GM12878 (cell line): ENCODE results near the gene BICDL2.

ENCODE experiments used
- ATF3 ChIP-seq: IDR thresholded peaks from 2 replicates; pipeline ENCODE4 v1.6.1; 2011; ENCODE audit warnings: low read depth, mild to moderate bottlenecking, low read length, moderate library complexity, borderline replicate concordance; ENCODE audit errors: extremely low read depth
- CTCF ChIP-seq, 3 experiments: IDR thresholded peaks in 2 of 3; conservative IDR thresholded peaks in 1 of 3; 2 replicates each; pipeline ENCODE4 v1.5.1; 2011; ENCODE audit warnings: low read depth in 3 of 3, low read length in 3 of 3, mild to moderate bottlenecking in 3 of 3, control low read depth in 2 of 3, moderate library complexity in 2 of 3, inconsistent platforms in 1 of 3, mixed read lengths in 1 of 3; ENCODE audit not compliant: control insufficient read depth in 2 of 3, insufficient read depth in 1 of 3; ENCODE audit errors: extremely low read depth in 1 of 3
- E2F4 ChIP-seq: IDR thresholded peaks from 2 replicates; pipeline ENCODE4 v1.6.1; 2012; ENCODE audit warnings: low read depth, low read length, improper control_type of control experiment
- EZH2 ChIP-seq: IDR thresholded peaks from 2 replicates; pipeline ENCODE4 v1.6.1; 2012; ENCODE audit warnings: low read depth, mild to moderate bottlenecking, control low read depth, inconsistent platforms, low read length, borderline replicate concordance; ENCODE audit not compliant: control insufficient read depth
- GABPA ChIP-seq: IDR thresholded peaks from 2 replicates; pipeline ENCODE4 v1.6.1; 2014; ENCODE audit warnings: antibody characterized with exemption, low read depth, mild to moderate bottlenecking, inconsistent platforms
- IKZF2 ChIP-seq, 2 experiments: fragments of 450-650 bp; IDR thresholded peaks; 2 replicates each; pipeline ENCODE4 v1.6.1; 2017; ENCODE audit warnings: mild to moderate bottlenecking in 2 of 2, moderate library complexity in 2 of 2
- POLR2A ChIP-seq: IDR thresholded peaks from 2 replicates; pipeline ENCODE4 v1.6.1; 2011; ENCODE audit warnings: low read depth, mild to moderate bottlenecking, low read length
- POLR2AphosphoS2 ChIP-seq: IDR thresholded peaks from 2 replicates; pipeline ENCODE4 v1.6.1; 2011; ENCODE audit warnings: low read depth, mild to moderate bottlenecking, low read length, improper control_type of control experiment, moderate library complexity
- RUNX3 ChIP-seq: IDR thresholded peaks from 2 replicates; pipeline ENCODE4 v1.6.1; 2012; ENCODE audit warnings: low read length, inconsistent platforms
- SIX5 ChIP-seq: IDR thresholded peaks from 2 replicates; pipeline ENCODE4 v1.6.1; 2011; ENCODE audit warnings: mild to moderate bottlenecking, low read depth, low read length, moderate library complexity; ENCODE audit not compliant: severe bottlenecking
- SREBF1 ChIP-seq: IDR thresholded peaks from 2 replicates; pipeline ENCODE4 v1.6.1; 2012; ENCODE audit warnings: mild to moderate bottlenecking, low read length

GRCh38 chr16:3028716-3029319 is 7.9 kb downstream of the BICDL2 start:
- TF ChIP-seq SREBF1, result no peak
- TF ChIP-seq POLR2A, result no peak; the same call in 1 of the 2 replicates
- no peak for TF ChIP-seq RUNX3
- TF ChIP-seq E2F4, result no peak
- TF ChIP-seq SIX5, result no peak
- TF ChIP-seq ATF3, result no peak
- TF ChIP-seq IKZF2 (IDR thresholded peaks at IDR 0.05), result no peak
- no peak for TF ChIP-seq GABPA
- TF ChIP-seq POLR2AphosphoS2, result no peak
- TF ChIP-seq CTCF (IDR thresholded peaks at IDR 0.05 in 2 of 3, conservative IDR thresholded peaks at IDR 0.05 in 1 of 3; ENCODE audit: control insufficient read depth in 2 of 3, extremely low read depth in 1 of 3, insufficient read depth in 1 of 3, low read depth in 3 of 3, low read length in 3 of 3), result no peak
- TF ChIP-seq EZH2, result no peak
